Stomach (tissue), 9 donors: Measurements from ENCODE around the gene TPRG1L. TPM values are rescaled to one million over a fixed set of nuclear protein-coding genes. Genes with fewer than 3 reads are reported as not detected.
"Not testable (repeated sequence)": the region's sequence is repeated elsewhere in the genome, so short reads cannot be mapped to it uniquely, and the experiment has no call there.

ENCODE experiments used
- DNase-seq, 2 donors: peaks; one replicate each; pipeline versions ENCODE4 v3.0.0 to v3.0.0-alpha.2; 2013 to 2019
- H3K27ac ChIP-seq, 5 donors: fragments of 200-600 bp in 4 of 5; sonication (generic) in 4 of 5; one replicate each; pipeline ENCODE4 v1.5.1; 2013 to 2019; ENCODE audit warnings: mild to moderate bottlenecking in 1 of 5, moderate library complexity in 1 of 5
- H3K27me3 ChIP-seq, 3 donors: fragments of 200-600 bp; sonication (generic); one replicate each; pipeline ENCODE4 v1.5.1; 2017 to 2019; ENCODE audit warnings: mixed run types in 1 of 3
- H3K36me3 ChIP-seq, 4 donors: fragments of 200-600 bp; sonication (generic); 1 replicate in 3 of 4; 2 replicates in 1 of 4; pipeline ENCODE4 v1.5.1; 2016 to 2019
- H3K4me1 ChIP-seq, 4 donors: fragments of 200-600 bp; sonication (generic); one replicate each; pipeline ENCODE4 v1.5.1; 2016 to 2019
- H3K4me3 ChIP-seq, 4 donors: fragments of 200-600 bp; sonication (generic) in 3 of 4; one replicate each; pipeline ENCODE4 v1.5.1; 2016 to 2019; ENCODE audit warnings: mild to moderate bottlenecking in 1 of 4
- H3K9me3 ChIP-seq, 4 donors: fragments of 200-600 bp; sonication (generic); one replicate each; pipeline ENCODE4 v1.5.1; 2016 to 2019
- CTCF ChIP-seq, 7 experiments: fragments of 450-650 bp in 4 of 7; fragments of 200-600 bp in 3 of 7; sonication (generic) in 3 of 7; IDR thresholded peaks; one replicate each; pipeline ENCODE4 v1.5.1; 2016 to 2019; ENCODE audit warnings: antibody characterized with exemption in 7 of 7, control low read depth in 2 of 7, mild to moderate bottlenecking in 1 of 7
- EP300 ChIP-seq: sonication (generic); formaldehyde crosslinking; IDR thresholded peaks from one replicate; pipeline ENCODE4 v1.6.1; 2017; ENCODE audit warnings: antibody characterized with exemption
- POLR2A ChIP-seq, 4 donors: fragments of 450-650 bp; IDR thresholded peaks; one replicate each; pipeline ENCODE4 v1.6.1; 2016; ENCODE audit warnings: antibody characterized with exemption in 4 of 4, control low read depth in 2 of 4, mild to moderate bottlenecking in 1 of 4, moderate library complexity in 1 of 4
- POLR2AphosphoS5 ChIP-seq, 3 donors: sonication (generic); formaldehyde crosslinking; IDR thresholded peaks; one replicate each; pipeline ENCODE4 v1.6.1; 2016; ENCODE audit warnings: antibody characterized with exemption in 3 of 3
- WGBS, 5 donors: extraction: QIAGEN DNeasy Blood & Tissue Kit in 3 of 5; methylation state at CpG; one replicate each; pipeline versions ENCODE4 v1.1.5 to v1.1.7; 2013 to 2018; 5-methylcytosine and 5-hydroxymethylcytosine counted together
- intact Hi-C: fragments of 100-400 bp; cut with DNase I; formaldehyde crosslinking; loops from one replicate; pipeline ENCODE4 v1.15.1; 2023; ENCODE audit warnings: low total_unique reads
- polyA plus RNA-seq, 3 donors: library from polyadenylated mRNA; stranded (reverse); fragments of 200-250 nt; gene quantifications; one replicate each; pipeline ENCODE4 v1.2.3, GENCODE V29; 2013
- total RNA-seq, 5 donors: library from RNA; depleted of rRNA; stranded (reverse); fragments of >200 nt; gene quantifications; one replicate each; pipeline versions ENCODE4 v1.1.0 to v1.2.3, GENCODE V29; 2014 to 2016
- donor health status: healthy with polysubstance abuse.
- donor health status: Bipolar disorder and iron deficiency.
- donor health status: healthy.

Gene TPRG1L
- total and polyA plus RNA-seq, 8 donors: 21.6 to 60.0 (median 30.4) TPM

GRCh38 chr1:3621151-3621671, 3.6 kb upstream of the TPRG1L start:
- DNase-seq: peak in 1 of 2 donors; percentile 51
- H3K27ac ChIP-seq: not testable (repeated sequence)
- peak in 5 of 7 experiments; percentile 44 to 74 (median 63) for TF ChIP-seq CTCF (IDR thresholded peaks at IDR 0.05)

GRCh38 chr1:3622102-3622501, 2.7 kb upstream of the TPRG1L start:
- H3K27me3 ChIP-seq, intact Hi-C loops, H3K9me3 ChIP-seq, H3K36me3 ChIP-seq, DNase-seq, H3K4me3 ChIP-seq, H3K27ac ChIP-seq: not testable (repeated sequence)
- H3K4me1 ChIP-seq: peaks cover 16 to 62% (median 40%) of the 10 kb centered on the region in 4 donors
- 83 to 94% (median 87%) methylated on average over 9 of the region's 9 CpGs for WGBS, 5 donors

More at GRCh38 chr1:3621151-3621671, 3.6 kb upstream of the TPRG1L start:
- H3K4me3 ChIP-seq, H3K9me3 ChIP-seq, intact Hi-C loops, H3K36me3 ChIP-seq, H3K27me3 ChIP-seq: not testable (repeated sequence)
- WGBS, 5 donors: 22 to 40% (median 25%) methylated on average over 9 to 15 of the region's 15 CpGs
- peaks cover 16 to 57% (median 38%) of the 10 kb centered on the region in 4 donors for H3K4me1 ChIP-seq

- H3K27ac ChIP-seq: peak overlapping the region in 4 of 5 donors; percentile 48 to 94 (median 84)
- WGBS, 5 donors: 29 to 39% (median 36%) methylated on average over 22 to 23 of the region's 23 CpGs
- intact Hi-C loops: no loop called here
These were observed 1.2 kb upstream of the TPRG1L start for GRCh38 chr1:3623441-3624199.

GRCh38 chr1:3625151-3625907, 514 bp downstream of the TPRG1L start:
- intact Hi-C loops: no loop called here

More at GRCh38 chr1:3623441-3624199, 1.2 kb upstream of the TPRG1L start:
- Histone ChIP-seq H3K4me3 (peak overlapping the region; percentile 90 to 99 (median 95)), H3K4me1 (peaks cover 16 to 59% (median 39%) of the 10 kb centered on the region in 4 donors), H3K9me3 (no peaks in the 10 kb centered on the region), H3K27me3 (no peaks in the 10 kb centered on the region), H3K36me3 (peaks cover 15 to 22% (median 20%) of the 10 kb centered on the region in 4 donors)
- DNase-seq: no peak
- TF ChIP-seq CTCF (IDR thresholded peaks at IDR 0.05) (no peak), EP300 (no peak), POLR2AphosphoS5 (IDR thresholded peaks at IDR 0.05) (no peak), POLR2A (IDR thresholded peaks at IDR 0.05) (no peak)

More at GRCh38 chr1:3625151-3625907, 514 bp downstream of the TPRG1L start:
- H3K4me3 ChIP-seq: peak overlapping the region; percentile 90 to 99 (median 95)
- peaks cover 16 to 49% (median 35%) of the 10 kb centered on the region in 4 donors for H3K4me1 ChIP-seq
- TF ChIP-seq POLR2AphosphoS5 (IDR thresholded peaks at IDR 0.05) (peak in 2 of 3 donors; percentile 77 to 83), CTCF (IDR thresholded peaks at IDR 0.05) (no peak)
- peaks cover 29 to 39% (median 36%) of the 10 kb centered on the region in 4 donors for H3K36me3 ChIP-seq
- WGBS, 5 donors: 2 to 15% (median 2%) methylated on average over 13 to 71 of the region's 71 CpGs
- DNase-seq: peak; percentile 70 to 88
- no peaks in the 10 kb centered on the region for H3K9me3 ChIP-seq
- no peaks in the 10 kb centered on the region for H3K27me3 ChIP-seq
- H3K27ac ChIP-seq: peak overlapping the region; percentile 81 to 94 (median 89)
